Sigmoid colon (tissue), 3 donors: ENCODE measurements around the gene CCDC142.

ENCODE experiments used
- CTCF ChIP-seq, 4 experiments: fragments of 450-650 bp in 3 of 4; fragments of 200-600 bp in 1 of 4; IDR thresholded peaks; one replicate each; pipeline ENCODE4 v1.5.1; 2016 to 2019; ENCODE audit warnings: antibody characterized with exemption in 4 of 4, mild to moderate bottlenecking in 3 of 4, moderate library complexity in 2 of 4
- POLR2A ChIP-seq, 2 donors: fragments of 450-650 bp; IDR thresholded peaks; one replicate each; pipeline ENCODE4 v1.6.1; 2016; ENCODE audit warnings: antibody characterized with exemption in 2 of 2, mild to moderate bottlenecking in 2 of 2, moderate library complexity in 2 of 2

GRCh38 chr2:74436111-74436805 is 46.5 kb downstream of the CCDC142 start:
- no peak for TF ChIP-seq CTCF (IDR thresholded peaks at IDR 0.05)
- TF ChIP-seq POLR2A (IDR thresholded peaks at IDR 0.05), result no peak
